Natural killer cell (primary cell): ENCODE results near the gene CFB. TPM values are rescaled to one million over a fixed set of nuclear protein-coding genes. Genes with fewer than 3 reads are reported as not detected.

Source experiments
- ATAC-seq, 3 donors: fragments of 150-1000 bp in 2 of 3; fragments of 200-7000 bp in 1 of 3; cut with Tn5 transposase; 1 replicate in 1 of 3; 2 replicates in 2 of 3; pipeline ENCODE4 v1.10.0; 2021; ENCODE audit warnings: mild to moderate bottlenecking in 2 of 3, moderate library complexity in 2 of 3
- DNase-seq, 2 donors: peaks; one replicate each; pipeline versions ENCODE4 v3.0.0 to v3.0.0-alpha.2; 2013 to 2021; ENCODE audit warnings: mixed read lengths in 1 of 2
- H3K27ac ChIP-seq: one replicate; pipeline ENCODE4 v1.5.1; 2013; ENCODE audit warnings: mild to moderate bottlenecking, low read length
- H3K27me3 ChIP-seq: one replicate; pipeline ENCODE4 v1.6.1; 2013; ENCODE audit warnings: low read length; ENCODE audit not compliant: control insufficient read depth, insufficient read depth
- H3K36me3 ChIP-seq: one replicate; pipeline ENCODE4 v1.6.1; 2013; ENCODE audit warnings: low read length; ENCODE audit not compliant: control insufficient read depth, insufficient read depth
- H3K4me1 ChIP-seq: one replicate; pipeline ENCODE4 v1.6.1; 2013; ENCODE audit warnings: low read length; ENCODE audit not compliant: control insufficient read depth, insufficient read depth
- H3K4me3 ChIP-seq: one replicate; pipeline ENCODE4 v1.5.1; 2013; ENCODE audit warnings: low read length
- H3K9me3 ChIP-seq: one replicate; pipeline ENCODE4 v1.6.1; 2013; ENCODE audit warnings: low read length; ENCODE audit not compliant: control insufficient read depth, insufficient read depth
- H3K27ac Mint-ChIP-seq, 2 donors: one replicate each; pipeline ENCODE4 v1.8.0; 2022; ENCODE audit warnings: mild to moderate bottlenecking in 2 of 2, mixed read lengths in 2 of 2, moderate library complexity in 1 of 2
- H3K27me3 Mint-ChIP-seq, 2 donors: one replicate each; pipeline ENCODE4 v1.8.0; 2022; ENCODE audit warnings: low read depth in 2 of 2, mixed read lengths in 2 of 2
- H3K36me3 Mint-ChIP-seq: one replicate; pipeline ENCODE4 v1.8.0; 2022; ENCODE audit warnings: mixed read lengths
- H3K4me1 Mint-ChIP-seq, 2 donors: one replicate each; pipeline ENCODE4 v1.8.0; 2022; ENCODE audit warnings: mixed read lengths in 2 of 2
- H3K4me3 Mint-ChIP-seq: one replicate; pipeline ENCODE4 v1.8.0; 2022; ENCODE audit warnings: mild to moderate bottlenecking, moderate library complexity, mixed read lengths
- H3K9me3 Mint-ChIP-seq, 2 donors: one replicate each; pipeline ENCODE4 v1.8.0; 2022; ENCODE audit warnings: mixed read lengths in 2 of 2
- WGBS: methylation state at CpG from one replicate; pipeline ENCODE4 v1.1.7; 2013; ENCODE audit warnings: missing lambda C conversion rate; ENCODE audit not compliant: insufficient coverage; 5-methylcytosine and 5-hydroxymethylcytosine counted together
- intact Hi-C: fragments of 100-400 bp; cut with micrococcal nuclease; formaldehyde crosslinking; loops from one replicate; pipeline ENCODE4 v1.14.2; 2022
- total RNA-seq, 4 donors: library from RNA; stranded (reverse); fragments of 120-200 nt in 1 of 4; gene quantifications; one replicate each; pipeline versions ENCODE4 v1.2.3 to v1.2.4, GENCODE V29; 2013 to 2022
- TF ChIP-seq, protein P1 (sequence below): fragments of 200-600 bp; IDR thresholded peaks from one replicate; pipeline ENCODE4 v1.8.0; 2022; ENCODE audit warnings: antibody characterized with exemption

CFB gene
- total RNA-seq, 3 donors from 2014 or later (not counting 1 experiment from before 2014, with no cell fraction given), result 0.45 TPM; not detected in 2

DNA sequence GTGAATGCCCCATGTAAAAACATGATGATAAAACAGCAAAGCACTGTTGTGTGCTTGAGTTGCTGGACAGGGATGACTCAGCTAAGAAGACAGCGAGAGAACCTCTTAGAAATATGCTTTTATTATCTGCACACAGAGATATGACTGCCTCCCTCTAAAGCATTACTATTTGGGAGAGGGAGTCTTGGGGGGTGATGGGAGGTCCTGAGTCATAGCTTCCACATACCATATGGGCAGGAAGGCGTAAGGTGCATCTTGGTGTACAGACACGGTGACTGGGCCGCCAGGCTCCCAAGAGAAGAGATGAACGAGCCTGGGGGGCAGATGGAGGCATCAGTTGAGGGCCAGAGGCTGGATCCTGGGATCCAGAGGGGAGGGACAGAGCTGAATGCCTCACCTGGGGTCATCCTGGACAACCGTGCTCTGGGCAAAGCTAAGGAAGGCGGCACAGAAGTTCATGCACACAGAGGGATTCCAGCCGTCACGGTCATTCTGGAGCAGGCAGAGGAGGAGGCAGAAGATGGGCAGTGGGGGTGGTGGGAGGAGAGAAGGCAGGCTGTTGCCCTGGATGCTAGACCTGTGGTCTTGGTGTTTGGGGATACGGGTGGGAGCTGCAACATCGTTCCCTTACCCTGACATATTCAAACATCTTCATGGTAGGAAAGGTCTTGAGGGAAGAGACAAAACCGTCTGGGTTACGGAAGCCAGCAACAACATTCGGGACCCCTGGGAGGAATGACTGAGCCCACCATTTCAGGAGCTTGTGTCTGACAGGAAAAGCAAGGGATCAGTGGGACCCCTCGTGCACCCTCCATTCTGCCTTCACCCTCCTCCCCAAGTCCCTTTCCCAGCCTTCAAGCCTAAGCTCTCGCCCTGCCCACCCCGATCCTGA is 24.1 kb downstream of the CFB start:
- Histone ChIP-seq H3K4me1 (peaks cover 23% of the 10 kb centered on the region), H3K27me3 (no peaks in the 10 kb centered on the region), H3K9me3 (no peaks in the 10 kb centered on the region), H3K27ac (peak overlapping the region; percentile 98), H3K4me3 (no peak overlapping the region), H3K36me3 (peaks cover 56% of the 10 kb centered on the region)
- Mint-ChIP-seq H3K27ac (peak overlapping the region; percentile 93 to 97), H3K9me3 (no peaks in the 10 kb centered on the region), H3K4me3 (peak overlapping the region; percentile 73), H3K27me3 (no peaks in the 10 kb centered on the region), H3K4me1 (peaks cover 20 to 42% of the 10 kb centered on the region in 2 donors), H3K36me3 (peaks cover 5% of the 10 kb centered on the region)
- TF ChIP-seq, protein P1, sequence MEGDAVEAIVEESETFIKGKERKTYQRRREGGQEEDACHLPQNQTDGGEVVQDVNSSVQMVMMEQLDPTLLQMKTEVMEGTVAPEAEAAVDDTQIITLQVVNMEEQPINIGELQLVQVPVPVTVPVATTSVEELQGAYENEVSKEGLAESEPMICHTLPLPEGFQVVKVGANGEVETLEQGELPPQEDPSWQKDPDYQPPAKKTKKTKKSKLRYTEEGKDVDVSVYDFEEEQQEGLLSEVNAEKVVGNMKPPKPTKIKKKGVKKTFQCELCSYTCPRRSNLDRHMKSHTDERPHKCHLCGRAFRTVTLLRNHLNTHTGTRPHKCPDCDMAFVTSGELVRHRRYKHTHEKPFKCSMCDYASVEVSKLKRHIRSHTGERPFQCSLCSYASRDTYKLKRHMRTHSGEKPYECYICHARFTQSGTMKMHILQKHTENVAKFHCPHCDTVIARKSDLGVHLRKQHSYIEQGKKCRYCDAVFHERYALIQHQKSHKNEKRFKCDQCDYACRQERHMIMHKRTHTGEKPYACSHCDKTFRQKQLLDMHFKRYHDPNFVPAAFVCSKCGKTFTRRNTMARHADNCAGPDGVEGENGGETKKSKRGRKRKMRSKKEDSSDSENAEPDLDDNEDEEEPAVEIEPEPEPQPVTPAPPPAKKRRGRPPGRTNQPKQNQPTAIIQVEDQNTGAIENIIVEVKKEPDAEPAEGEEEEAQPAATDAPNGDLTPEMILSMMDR, result no peak
- intact Hi-C loops, result loop anchor here (10.0 kb wide), 1 partner anchor 225 kb away; the partner anchor contains the start of genes GPSM3 and PBX2
- 89% methylated on average over 15 of the region's 17 CpGs for WGBS
- DNase-seq (peak in 1 of 2 donors; percentile 20), ATAC-seq (no peak)

DNA sequence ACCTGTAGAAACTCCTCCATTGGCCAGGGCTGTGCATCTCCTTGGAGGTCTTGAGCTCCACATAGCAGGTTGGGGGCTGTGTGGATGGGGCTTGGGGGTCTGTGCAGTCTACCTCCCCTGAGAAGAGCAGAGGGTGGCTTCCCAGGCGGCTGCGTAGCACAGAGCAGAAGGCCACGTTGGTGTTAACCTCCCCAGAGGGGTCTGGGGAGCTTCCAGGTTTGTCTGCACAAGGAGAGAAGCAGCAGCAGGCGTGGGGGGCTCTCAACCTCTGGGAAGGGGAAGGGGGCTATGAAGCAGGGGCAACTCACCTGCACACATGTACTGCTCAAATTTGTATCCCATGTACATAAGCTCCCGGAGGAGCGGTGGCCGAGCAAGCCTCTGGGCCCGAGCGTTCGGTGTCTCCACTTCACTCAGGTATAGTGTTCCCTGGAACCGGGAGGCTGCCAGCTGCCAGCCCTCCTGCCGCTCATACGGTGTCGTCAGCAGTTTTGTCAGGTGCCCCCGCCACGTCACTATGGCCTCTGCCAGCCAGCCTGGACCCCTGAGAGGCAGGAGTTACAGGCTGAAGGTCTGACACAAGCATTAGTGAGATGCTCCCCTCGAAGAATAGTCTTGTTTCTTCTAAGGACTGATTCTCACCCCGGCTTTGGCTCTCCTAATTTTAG is 24.8 kb downstream of the CFB start:
- Mint-ChIP-seq H3K9me3 (no peaks in the 10 kb centered on the region), H3K4me1 (peaks cover 20 to 42% of the 10 kb centered on the region in 2 donors), H3K36me3 (no peaks in the 10 kb centered on the region), H3K27ac (peak overlapping the region; percentile 93 to 97), H3K4me3 (peak overlapping the region; percentile 93), H3K27me3 (no peaks in the 10 kb centered on the region)
- ATAC-seq, result no peak
- H3K36me3 ChIP-seq, result peaks cover 48% of the 10 kb centered on the region
- TF ChIP-seq, protein P1, result no peak
- intact Hi-C loops, result loop anchor here (10.0 kb wide), 1 partner anchor 224 kb away; the partner anchor contains the start of genes GPSM3 and PBX2
- WGBS, result 88% methylated on average over 18 of the region's 18 CpGs
- peaks cover 23% of the 10 kb centered on the region for H3K4me1 ChIP-seq
- no peaks in the 10 kb centered on the region for H3K9me3 ChIP-seq
- DNase-seq, result peak in 1 of 2 donors; percentile 32
- H3K27ac ChIP-seq, result peak overlapping the region; percentile 98
- no peaks in the 10 kb centered on the region for H3K27me3 ChIP-seq
- no peak overlapping the region for H3K4me3 ChIP-seq

DNA sequence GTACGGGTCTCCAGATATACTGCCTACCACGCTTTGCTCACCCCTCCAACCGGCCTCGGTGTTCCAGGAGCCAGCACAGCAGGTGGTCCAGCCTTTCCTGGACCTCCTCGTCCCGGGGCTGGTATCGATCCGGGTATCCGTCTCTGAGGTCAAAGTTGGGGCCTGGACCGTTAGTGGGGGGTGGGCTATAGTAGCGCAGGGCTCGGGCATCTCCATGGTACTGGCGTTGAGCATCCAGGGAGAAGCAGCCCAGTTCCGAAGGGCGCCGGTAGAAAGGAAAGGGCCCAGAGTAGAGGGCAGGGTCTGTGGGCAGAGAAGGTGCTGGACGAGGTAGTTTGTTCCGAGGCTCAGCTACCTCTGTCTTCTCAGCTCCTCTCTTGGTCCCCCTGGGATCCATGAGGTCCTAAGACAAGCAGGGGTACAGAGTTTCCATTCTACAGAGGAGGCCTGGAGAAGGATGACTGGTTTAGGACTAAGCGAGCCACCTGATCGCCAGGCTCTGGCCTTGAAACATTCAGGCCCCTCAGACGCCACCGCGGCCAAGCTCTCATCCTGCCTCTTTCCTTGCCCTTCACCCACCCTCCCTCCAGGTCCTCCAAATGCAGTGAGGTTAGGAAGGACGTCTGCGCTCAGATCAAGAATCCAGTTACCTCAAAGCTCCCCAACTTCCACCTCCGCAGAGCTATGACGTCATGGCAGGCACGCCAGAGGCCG is 25.5 kb downstream of the CFB start:
- Mint-ChIP-seq H3K36me3 (no peaks in the 10 kb centered on the region), H3K27me3 (no peaks in the 10 kb centered on the region), H3K4me1 (peaks cover 20 to 42% of the 10 kb centered on the region in 2 donors), H3K9me3 (no peaks in the 10 kb centered on the region), H3K27ac (peak overlapping the region; percentile 93 to 97), H3K4me3 (peak overlapping the region; percentile 93)
- Histone ChIP-seq H3K4me3 (peak overlapping the region; percentile 83), H3K27ac (peak overlapping the region; percentile 98), H3K4me1 (peaks cover 23% of the 10 kb centered on the region), H3K9me3 (no peaks in the 10 kb centered on the region), H3K27me3 (no peaks in the 10 kb centered on the region), H3K36me3 (peaks cover 41% of the 10 kb centered on the region)
- ATAC-seq (no peak), DNase-seq (no peak)
- TF ChIP-seq, protein P1, result no peak
- intact Hi-C loops, result loop anchor here (10.0 kb wide), 1 partner anchor 223 kb away; the partner anchor contains the start of genes GPSM3 and PBX2
- 34% methylated on average over 29 of the region's 29 CpGs for WGBS
